WERI-Rb-1 (cell line): ENCODE results near the gene COMMD7.

Experiments
- DNase-seq: peaks from one replicate; pipeline ENCODE4 v3.0.0-alpha.2; 2020
- H3K27ac ChIP-seq: fragments of 250-450 bp; sonication (Bioruptor Pico); 2 replicates; pipeline ENCODE4 v1.5.1; 2020; ENCODE audit warnings: mild to moderate bottlenecking, moderate library complexity
- H3K27me3 ChIP-seq: fragments of 250-450 bp; sonication (Bioruptor Pico); 2 replicates; pipeline ENCODE4 v1.5.1; 2021; ENCODE audit warnings: mild to moderate bottlenecking, low read depth, moderate library complexity; ENCODE audit not compliant: insufficient read depth, severe bottlenecking
- H3K36me3 ChIP-seq: fragments of 250-450 bp; sonication (Bioruptor Pico); 2 replicates; pipeline ENCODE4 v1.5.1; 2020; ENCODE audit warnings: mild to moderate bottlenecking, moderate library complexity
- H3K4me3 ChIP-seq: 2 replicates; pipeline ENCODE4 v1.5.1; 2011; ENCODE audit warnings: low read depth, mild to moderate bottlenecking, control low read depth, low read length
- H3K9me3 ChIP-seq: fragments of 250-450 bp; sonication (Bioruptor Pico); 2 replicates; pipeline ENCODE4 v1.5.1; 2021; ENCODE audit warnings: mild to moderate bottlenecking, moderate library complexity; ENCODE audit not compliant: severe bottlenecking
- TF ChIP-seq, protein P1 (sequence below): IDR thresholded peaks from 2 replicates; pipeline ENCODE4 v1.5.1; 2011; ENCODE audit warnings: low read depth, mild to moderate bottlenecking, control low read depth, inconsistent platforms, low read length

Gene COMMD7

DNA sequence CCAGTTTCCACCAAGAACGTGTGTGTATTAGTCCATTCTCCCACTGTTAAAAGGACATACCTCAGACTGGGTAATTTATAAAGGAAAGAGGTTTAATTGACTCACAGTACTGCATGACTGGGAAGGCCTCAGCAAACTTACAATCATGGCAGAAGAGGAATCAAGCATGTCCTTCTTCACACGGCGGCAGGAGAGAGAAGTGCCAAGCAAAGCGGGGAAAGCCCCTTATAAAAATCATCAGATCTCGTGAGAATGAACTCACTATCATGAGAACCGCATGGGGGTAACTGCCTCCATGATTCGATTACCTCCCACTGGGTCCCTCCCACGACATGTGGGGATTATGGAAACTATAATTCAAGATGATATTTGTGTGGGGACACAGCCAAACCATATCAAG, 82.6 kb downstream of the COMMD7 start:
- no peak overlapping the region for H3K4me3 ChIP-seq
- no peaks in the 10 kb centered on the region for H3K36me3 ChIP-seq
- H3K27ac ChIP-seq = no peak overlapping the region
- H3K27me3 ChIP-seq = no peaks in the 10 kb centered on the region
- H3K9me3 ChIP-seq = no peaks in the 10 kb centered on the region
- TF ChIP-seq, protein P1, sequence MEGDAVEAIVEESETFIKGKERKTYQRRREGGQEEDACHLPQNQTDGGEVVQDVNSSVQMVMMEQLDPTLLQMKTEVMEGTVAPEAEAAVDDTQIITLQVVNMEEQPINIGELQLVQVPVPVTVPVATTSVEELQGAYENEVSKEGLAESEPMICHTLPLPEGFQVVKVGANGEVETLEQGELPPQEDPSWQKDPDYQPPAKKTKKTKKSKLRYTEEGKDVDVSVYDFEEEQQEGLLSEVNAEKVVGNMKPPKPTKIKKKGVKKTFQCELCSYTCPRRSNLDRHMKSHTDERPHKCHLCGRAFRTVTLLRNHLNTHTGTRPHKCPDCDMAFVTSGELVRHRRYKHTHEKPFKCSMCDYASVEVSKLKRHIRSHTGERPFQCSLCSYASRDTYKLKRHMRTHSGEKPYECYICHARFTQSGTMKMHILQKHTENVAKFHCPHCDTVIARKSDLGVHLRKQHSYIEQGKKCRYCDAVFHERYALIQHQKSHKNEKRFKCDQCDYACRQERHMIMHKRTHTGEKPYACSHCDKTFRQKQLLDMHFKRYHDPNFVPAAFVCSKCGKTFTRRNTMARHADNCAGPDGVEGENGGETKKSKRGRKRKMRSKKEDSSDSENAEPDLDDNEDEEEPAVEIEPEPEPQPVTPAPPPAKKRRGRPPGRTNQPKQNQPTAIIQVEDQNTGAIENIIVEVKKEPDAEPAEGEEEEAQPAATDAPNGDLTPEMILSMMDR = no peak
- DNase-seq = no peak

DNA sequence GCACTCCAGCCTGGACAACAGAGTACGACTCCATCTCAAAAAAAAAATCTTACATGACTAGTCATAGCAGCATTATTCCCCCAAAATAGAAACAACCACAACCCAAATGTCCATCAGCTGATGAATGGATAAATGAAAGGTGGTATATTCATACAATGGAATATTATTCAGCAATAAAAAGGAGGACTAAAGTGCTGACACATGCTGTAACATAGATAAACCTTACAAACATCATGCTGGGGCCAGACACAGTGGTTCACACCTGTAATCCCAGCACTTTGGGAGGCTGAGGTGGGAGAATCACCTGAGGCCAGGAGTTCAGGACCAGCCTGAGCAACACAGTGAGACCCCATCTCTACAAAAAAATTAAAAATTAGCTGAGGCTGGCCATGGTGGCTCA, 86.4 kb downstream of the COMMD7 start:
- TF ChIP-seq, protein P1 = no peak
- no peak overlapping the region for H3K27ac ChIP-seq
- DNase-seq = no peak

DNA sequence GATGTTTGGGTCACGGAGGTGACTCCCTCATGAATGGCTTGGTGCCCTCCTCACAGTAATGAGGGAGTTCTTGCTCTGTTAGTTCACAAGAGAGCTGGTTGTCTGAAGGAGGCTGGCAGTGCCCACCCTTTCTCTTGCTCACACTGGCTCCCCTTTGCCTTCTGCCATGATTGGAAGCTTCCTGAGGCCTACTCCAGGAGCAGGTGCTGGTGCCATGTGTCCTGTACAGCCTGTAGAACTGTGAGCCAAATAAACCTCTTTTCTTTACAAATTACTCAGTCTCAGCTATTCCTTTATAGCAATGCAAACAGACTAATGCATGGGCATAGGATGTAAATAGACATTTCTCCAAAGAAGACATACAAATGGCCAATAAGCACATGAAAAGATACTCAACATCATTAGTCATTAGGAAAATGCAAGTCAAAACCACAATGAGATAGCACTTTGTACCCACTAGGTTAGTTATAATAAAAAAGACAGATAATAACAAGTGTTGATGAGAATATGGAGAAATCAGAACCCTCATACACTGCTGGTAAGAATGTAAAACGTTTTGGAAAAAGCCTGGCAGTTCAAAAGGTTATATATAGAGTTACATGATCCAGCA, 87.3 kb downstream of the COMMD7 start:
- DNase-seq = no peak
- Histone ChIP-seq H3K9me3 (no peaks in the 10 kb centered on the region), H3K4me3 (no peak overlapping the region), H3K36me3 (no peaks in the 10 kb centered on the region), H3K27ac (no peak overlapping the region), H3K27me3 (no peaks in the 10 kb centered on the region)
- TF ChIP-seq, protein P1 = no peak

More for the DNA sequence above, 86.4 kb downstream of the COMMD7 start:
- Histone ChIP-seq H3K27me3 (no peaks in the 10 kb centered on the region), H3K9me3 (no peaks in the 10 kb centered on the region), H3K4me3 (no peak overlapping the region), H3K36me3 (no peaks in the 10 kb centered on the region)

DNA sequence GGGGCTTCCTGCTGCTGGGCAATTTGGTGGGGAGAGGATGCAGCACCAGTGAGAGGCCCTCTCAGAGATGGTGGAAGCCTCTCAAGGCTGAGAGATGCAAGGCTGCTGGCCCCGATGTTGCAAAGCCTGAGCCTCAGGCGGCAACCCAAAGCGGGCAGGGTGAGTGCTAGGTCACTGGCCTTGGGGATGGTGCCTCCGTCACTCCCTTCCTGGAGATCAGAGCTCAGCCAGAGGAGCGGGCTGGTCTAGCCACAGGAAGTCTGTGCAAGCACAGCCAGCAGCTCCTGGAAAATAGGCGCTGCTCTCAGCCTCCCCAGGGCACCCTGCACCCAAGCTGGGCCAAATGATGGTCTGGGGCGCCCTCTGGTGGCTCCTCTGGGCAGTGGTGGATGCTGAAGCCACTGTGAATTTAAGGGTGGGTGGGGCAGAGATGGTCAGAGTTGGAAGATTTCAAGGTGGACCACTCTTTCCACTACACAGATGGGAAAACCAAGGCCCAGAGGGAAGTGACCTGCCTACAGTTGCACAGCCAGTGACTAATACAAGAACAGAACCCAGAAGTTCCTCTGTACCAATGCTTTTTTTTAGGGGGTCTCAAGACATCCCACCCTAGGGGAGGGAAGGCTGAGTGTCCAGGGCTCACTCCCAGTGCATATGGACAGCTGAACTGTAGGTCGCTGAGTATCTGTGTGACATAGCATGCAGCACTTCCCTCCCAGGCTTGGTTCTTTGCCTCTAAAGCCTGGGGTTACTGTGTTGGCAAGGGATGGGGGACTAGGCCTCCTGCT, 90.3 kb downstream of the COMMD7 start:
- Histone ChIP-seq H3K4me3 (no peak overlapping the region), H3K27me3 (no peaks in the 10 kb centered on the region), H3K9me3 (no peaks in the 10 kb centered on the region), H3K36me3 (no peaks in the 10 kb centered on the region), H3K27ac (no peak overlapping the region; the same call in 1 of the 2 replicates)
- DNase-seq = peak; percentile 87
- TF ChIP-seq, protein P1 = peak; percentile 84
